SU-DHL-6 (cell line): ENCODE results near the gene ARHGEF1.

ENCODE experiments used
- CTCF ChIP-seq: fragments of 200-600 bp; sonication (generic); IDR thresholded peaks from one replicate; pipeline ENCODE4 v1.5.1; 2017; ENCODE audit warnings: antibody characterized with exemption, mild to moderate bottlenecking, low read length, moderate library complexity; ENCODE audit not compliant: insufficient read depth, poor library complexity, severe bottlenecking
- EZH2phosphoT487 ChIP-seq: fragments of 200-600 bp; sonication (generic), shearing (Covaris generic); conservative IDR thresholded peaks from 2 replicates; pipeline ENCODE4 v1.6.1; 2018; ENCODE audit warnings: mild to moderate bottlenecking, antibody characterized with exemption, low read length, moderate library complexity, mixed read lengths

DNA sequence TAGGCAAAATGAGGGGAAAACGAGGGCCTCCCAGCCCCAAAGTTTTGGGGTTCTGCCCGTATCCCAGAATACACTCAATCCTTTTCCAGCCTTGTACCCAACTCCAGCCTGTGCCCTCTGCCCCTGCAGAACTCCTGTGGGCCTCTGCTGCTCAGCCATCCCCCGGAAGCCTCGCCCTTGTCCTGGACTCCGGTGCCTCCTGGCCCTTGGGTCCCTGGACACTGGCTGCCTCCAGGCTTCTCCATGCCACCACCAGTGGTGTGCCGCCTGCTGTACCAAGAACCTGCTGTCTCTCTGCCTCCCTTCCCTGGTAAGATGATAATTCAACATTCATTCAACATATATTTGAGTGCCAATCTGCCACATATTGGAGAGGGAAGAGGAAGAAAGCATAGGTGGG is 34.3 kb upstream of the ARHGEF1 start:
- TF ChIP-seq CTCF: no peak
- TF ChIP-seq EZH2phosphoT487: no peak
